ENCODE results near the gene HEATR5A.
"Not testable (repeated sequence)": the region's sequence is repeated elsewhere in the genome, so short reads cannot be mapped to it uniquely, and the experiment has no call there.

HEATR5A gene

GRCh38 chr14:31329876-31330521, 90.4 kb downstream of the HEATR5A start:
- peak; percentile 6 for DNase-seq (ENCODE audit: low read depth, low spot score)

GRCh38 chr14:31326111-31326510, 94.2 kb downstream of the HEATR5A start:
- DNase-seq (ENCODE audit: low read depth, low spot score): no peak

- no peak for DNase-seq (ENCODE audit: low read depth, low spot score)
Observed at GRCh38 chr14:31323419-31323818, 96.9 kb downstream of the HEATR5A start.

GRCh38 chr14:31320922-31321766, 99.2 kb downstream of the HEATR5A start:
- no peak for DNase-seq (ENCODE audit: low read depth, low spot score)

GRCh38 chr14:31320216-31320615, 100.1 kb downstream of the HEATR5A start:
- no peak for DNase-seq (ENCODE audit: low read depth, low spot score)

DNA sequence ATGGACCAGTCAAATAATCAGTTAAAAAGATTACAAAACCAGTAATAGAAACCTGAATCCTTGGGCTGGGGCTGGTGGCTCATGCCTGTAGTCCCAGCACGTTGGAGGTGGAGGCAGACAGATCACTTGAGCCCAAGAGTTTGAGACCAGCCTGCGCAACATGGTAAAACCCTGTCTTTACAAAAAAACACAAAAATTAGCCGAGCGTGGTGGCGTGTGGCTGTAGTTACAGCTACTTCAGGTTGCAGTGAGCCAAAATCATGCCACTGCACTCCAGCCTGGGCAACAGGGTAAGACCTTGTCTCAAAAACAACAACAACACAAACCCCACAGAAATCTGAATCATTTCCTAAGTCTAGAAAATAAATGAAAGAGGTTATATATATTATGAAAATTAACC, 100.6 kb downstream of the HEATR5A start:
- no peak for DNase-seq (ENCODE audit: low read depth, low spot score)

DNA sequence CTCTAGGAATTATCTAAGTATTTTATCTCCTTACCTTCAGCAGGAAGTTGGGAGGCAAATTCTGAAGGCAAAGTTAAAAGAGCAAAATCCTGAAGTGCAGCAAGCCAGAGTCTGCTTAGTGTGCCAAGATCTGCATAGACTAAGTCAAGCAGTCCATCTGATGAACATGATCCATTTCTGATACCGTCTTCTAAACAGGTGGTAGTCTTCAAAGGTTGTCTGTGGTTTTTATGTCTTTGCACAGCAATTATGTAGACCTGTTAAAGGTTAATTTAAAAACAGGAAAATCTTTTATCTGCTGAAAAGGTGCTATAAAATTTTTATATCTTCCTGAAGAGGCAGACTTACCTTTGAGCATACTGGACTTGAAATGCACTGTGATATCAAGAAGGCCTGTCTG, 107.4 kb downstream of the HEATR5A start:
- DNase-seq (ENCODE audit: low read depth, low spot score): no peak

DNA sequence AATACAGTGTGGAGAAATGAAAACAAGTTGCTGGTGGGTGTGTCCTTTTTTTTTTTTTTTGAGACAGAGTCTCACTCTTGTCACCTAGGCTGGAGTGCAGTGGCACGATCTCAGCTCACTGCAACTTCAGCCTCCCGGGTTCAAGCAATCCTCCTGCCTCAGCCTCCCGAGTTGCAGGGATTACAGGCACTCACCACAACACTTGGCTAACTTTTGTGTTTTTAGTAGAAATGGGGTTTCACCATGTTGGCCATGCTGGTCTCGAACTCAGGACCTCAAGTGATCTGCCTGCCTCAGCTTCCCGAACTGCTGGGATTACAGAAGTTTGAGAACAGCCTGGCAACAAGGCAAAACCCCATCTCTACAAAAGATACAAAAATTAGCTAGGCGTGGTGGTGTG, 108.0 kb downstream of the HEATR5A start:
- not testable (repeated sequence) for DNase-seq (ENCODE audit: low read depth, low spot score)

DNA sequence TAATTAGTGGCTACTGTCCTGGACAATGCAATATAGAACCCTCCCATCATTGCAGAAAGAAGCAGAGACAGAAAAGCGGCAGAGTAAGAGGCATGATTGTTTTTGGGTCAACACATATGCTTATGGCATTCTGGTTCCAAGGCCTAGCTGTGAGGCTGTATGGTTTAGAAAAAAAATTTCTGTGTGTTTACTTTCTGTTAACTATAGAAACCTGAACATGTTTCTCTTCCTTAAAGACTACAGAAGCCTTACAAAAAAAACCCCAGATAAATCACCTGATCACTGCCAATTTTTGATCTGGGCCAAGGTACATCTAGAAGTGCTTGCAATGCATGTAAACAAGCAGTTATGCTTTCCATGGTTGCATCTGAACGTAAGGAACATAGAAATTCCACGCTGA, 112.7 kb downstream of the HEATR5A start:
- DNase-seq (ENCODE audit: low read depth, low spot score): no peak

DNA sequence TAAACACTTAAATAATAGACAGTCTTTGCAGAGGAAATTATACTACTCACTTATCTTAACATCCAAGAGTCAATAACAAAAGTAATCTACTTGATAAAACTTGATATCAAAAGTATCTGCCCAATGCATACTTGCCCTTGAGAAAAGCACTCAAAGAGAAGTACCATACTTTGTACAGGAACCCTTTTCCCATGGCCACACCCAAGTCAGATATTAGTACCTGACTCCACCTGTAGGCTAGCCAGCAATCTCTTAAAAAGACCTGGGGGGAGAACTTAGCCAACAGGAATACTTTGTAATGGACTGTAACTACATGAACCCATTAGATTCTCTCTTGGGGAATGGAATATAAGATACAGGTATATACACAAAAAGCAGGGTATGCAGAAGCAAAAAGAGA, 113.2 kb downstream of the HEATR5A start:
- no peak for DNase-seq (ENCODE audit: low read depth, low spot score)

GRCh38 chr14:31303654-31304053, 116.7 kb downstream of the HEATR5A start:
- DNase-seq (ENCODE audit: low read depth, low spot score): no peak

GRCh38 chr14:31300883-31301282, 119.5 kb downstream of the HEATR5A start:
- DNase-seq (ENCODE audit: low read depth, low spot score): no peak

GRCh38 chr14:31300296-31300695, 120.1 kb downstream of the HEATR5A start:
- DNase-seq (ENCODE audit: low read depth, low spot score): peak; percentile 11

DNA sequence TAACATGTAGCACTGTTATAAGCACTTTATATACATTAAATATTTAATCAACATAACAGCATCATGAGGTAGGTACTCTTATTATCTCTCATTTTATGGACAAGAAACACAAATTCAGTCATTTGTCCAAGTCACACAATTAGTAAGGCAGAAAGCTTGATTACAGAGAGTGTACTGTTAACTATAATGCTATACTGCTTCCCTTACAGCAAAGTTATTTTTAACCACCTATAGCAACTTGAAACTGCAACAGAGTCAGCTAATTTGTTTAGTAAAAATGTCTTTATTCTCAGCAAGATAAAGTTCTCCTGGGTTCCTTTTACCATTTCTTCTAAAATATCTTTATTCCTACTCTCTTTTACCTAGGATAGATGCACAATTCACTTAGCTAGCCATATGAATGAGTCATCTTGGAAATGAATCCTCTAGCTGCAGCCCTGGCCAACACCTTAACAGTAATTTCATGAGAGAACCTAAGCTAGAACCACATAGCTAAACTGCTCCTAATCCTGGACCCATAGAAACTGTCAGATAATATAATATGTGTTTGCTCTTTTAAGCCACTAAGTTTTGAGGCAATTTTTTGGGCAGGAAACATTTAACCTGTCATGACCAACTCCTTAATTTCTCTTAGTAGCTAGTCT, 122.5 kb downstream of the HEATR5A start:
- DNase-seq (ENCODE audit: low read depth, low spot score): no peak

GRCh38 chr14:31297112-31297511, 123.2 kb downstream of the HEATR5A start:
- no peak for DNase-seq (ENCODE audit: low read depth, low spot score)

DNA sequence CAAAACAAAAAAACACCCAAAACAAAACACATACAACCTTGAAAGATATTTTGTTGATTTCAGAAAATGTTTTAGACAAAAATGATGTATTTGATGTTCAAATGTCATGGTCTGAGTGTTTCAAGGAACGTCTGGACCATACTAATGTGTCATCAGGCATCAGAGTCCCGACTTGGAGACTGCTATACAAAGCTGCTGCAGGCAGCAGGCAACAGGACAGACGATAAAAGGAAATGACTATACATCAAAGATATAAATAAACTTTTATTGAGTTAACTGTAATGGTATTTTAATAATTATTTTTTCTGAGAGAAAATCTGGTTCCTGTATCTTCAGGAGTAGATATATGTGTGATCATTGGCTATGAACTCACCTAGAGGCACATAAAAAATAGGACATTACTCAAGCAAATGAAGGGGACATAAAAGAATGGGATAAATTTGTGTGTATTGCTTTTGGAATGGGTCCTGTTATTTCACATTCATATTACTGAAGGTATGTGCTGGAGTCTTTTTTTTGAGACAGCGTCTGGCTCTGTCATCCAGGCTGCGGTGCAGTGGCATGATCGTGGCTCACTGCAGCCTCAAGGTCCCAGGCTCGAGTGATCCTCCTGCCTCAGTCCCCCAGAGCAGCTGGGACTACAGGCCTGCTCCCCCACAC, 125.5 kb downstream of the HEATR5A start:
- no peak for DNase-seq (ENCODE audit: low read depth, low spot score)

- no peak for DNase-seq (ENCODE audit: low read depth, low spot score)
Observed at GRCh38 chr14:31292937-31293616, 127.3 kb downstream of the HEATR5A start.

- DNase-seq (ENCODE audit: low read depth, low spot score): no peak
Observed at GRCh38 chr14:31291210-31291609, 129.1 kb downstream of the HEATR5A start.

GRCh38 chr14:31287294-31287972, 132.9 kb downstream of the HEATR5A start:
- DNase-seq (ENCODE audit: low read depth, low spot score): no peak

DNA sequence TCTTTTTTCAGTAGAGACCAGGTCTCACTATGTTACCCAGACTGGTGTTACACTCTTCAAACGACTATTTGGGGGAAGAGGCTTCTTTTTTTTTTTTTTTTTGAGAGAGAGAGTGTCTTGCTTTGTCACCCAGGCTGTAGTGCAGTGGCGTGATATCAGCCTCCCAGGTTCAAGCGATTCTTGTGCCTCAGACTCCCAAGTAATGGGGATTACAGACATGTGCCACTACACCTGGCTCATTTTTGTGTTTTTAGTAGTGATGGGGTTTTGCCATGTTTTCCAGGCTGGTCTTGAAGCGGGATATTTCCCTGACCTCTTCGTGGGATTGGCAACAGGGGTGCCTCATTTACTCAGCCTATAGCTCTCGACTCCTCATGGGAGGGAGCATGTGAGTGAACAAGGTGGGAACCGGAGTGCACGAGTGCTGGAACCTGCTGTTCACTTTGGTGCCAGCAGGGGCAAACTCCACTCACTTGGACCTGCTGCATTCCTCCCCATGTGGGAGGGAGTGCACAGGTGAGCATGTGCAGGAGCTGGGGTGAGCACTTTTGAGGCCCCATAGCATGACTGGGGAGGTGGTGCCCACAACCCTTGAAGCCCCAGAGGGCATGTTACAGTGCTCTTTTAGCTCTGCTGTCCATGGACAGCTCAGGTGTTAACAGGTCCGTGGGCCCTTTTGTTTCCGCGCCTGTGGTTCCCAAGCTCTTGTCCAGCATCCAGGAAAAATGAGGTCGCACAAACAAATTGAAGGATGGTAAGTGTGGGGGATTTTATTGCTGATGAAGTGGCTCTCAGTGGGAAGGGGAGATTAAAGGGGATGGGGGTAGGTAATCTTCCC, 133.7 kb downstream of the HEATR5A start:
- DNase-seq (ENCODE audit: low read depth, low spot score): peak; percentile 14

Measured in ELF-1 (cell line).